GM19351 (cell line): ENCODE results near the gene PAK4.
"Not testable (repeated sequence)": the region's sequence is repeated elsewhere in the genome, so short reads cannot be mapped to it uniquely, and the experiment has no call there.

Source experiments
- ATAC-seq: cut with Tn5 transposase; IDR thresholded peaks from one replicate; pipeline ENCODE4 v1.9.1; 2021; ENCODE audit warnings: mild to moderate bottlenecking, moderate library complexity; ENCODE audit not compliant: unreplicated experiment

The PAK4 gene

DNA sequence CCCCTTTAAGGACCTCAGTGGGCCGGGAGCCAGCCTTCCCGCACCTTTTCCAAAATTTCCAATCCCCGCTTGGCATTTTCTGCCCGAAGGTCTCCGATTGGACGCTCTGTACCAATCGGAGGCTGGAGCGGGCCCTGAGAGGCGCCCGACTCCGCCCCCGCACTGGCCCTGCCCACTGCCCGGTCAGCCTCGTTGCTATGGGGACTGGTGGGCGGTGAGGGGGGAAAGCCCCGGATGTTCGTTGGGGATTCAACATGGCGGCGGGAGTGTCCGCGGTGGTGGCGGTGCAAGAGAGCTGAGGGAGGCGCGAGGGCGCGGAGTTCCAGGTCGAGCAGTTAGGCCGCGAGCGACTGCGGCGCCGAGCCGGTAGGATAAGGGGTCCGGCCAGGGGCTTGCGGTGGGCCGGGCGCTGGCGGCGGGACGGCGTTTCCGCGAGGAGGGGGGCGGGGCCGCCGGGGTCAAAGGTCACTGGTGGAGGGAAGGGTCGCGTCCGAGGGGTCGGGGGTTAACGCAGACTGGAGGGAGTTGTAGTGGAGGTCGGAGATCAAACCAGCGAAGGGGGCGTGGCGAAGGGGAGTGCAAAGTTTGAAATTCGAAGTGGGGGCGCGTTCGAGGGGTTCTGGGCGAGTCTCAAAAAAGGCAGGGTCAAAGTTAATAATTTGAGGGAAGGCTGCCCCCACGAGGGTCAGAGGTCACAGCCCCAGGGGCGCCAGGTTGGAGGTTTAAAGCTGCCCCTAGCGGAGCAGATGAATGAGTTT is at the start of gene PAK4:
Gene PAK4, plus strand, starts transcription at position 233 of the 758 bp plus-strand sequence. CDS start 43,768 bp downstream, outside the sequence.
- peak; percentile 96 for ATAC-seq

GRCh38 chr19:39077323-39077722 is 48.3 kb upstream of the PAK4 start:
- no peak for ATAC-seq

GRCh38 chr19:39078436-39079200 is 47.0 kb upstream of the PAK4 start:
- no peak for ATAC-seq

DNA sequence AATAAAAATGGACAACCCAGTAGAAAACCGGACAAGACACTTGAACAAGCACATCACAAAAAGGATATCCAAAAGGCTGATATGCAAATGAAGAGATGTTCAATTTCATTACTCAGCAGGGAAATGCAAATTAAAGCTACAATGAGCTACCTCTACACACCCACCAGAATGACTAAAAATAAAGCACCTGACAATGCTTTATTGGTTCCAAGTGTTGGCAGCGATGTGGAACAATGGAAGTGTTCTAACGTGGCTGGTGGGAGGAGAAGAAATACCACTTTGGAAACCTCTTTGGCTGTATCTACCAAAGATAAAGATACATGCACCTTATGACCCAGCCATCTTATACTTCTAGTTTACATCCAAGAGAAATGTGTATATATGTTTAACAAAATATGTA is 45.2 kb upstream of the PAK4 start:
- no peak for ATAC-seq

DNA sequence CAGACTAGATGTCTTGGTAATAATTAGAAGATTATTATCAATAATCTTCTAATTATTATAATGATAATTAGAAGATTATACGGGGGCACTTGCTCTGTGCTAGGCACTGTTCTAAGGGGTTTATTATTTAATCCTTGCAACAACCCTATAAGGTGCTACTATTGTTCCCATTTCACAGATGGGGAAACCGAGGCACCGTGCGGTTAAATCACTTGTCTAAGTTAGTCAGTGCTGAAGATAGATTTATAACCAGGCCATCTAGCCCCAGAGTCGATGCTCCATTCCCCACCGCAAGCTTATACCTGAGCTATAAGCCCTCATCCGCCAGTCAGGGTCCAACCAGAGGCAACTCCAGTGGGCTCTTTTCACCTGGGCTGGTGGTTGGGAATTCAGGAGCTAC is 43.4 kb upstream of the PAK4 start:
- no peak for ATAC-seq

GRCh38 chr19:39082745-39083598 is 42.6 kb upstream of the PAK4 start:
- no peak for ATAC-seq

DNA sequence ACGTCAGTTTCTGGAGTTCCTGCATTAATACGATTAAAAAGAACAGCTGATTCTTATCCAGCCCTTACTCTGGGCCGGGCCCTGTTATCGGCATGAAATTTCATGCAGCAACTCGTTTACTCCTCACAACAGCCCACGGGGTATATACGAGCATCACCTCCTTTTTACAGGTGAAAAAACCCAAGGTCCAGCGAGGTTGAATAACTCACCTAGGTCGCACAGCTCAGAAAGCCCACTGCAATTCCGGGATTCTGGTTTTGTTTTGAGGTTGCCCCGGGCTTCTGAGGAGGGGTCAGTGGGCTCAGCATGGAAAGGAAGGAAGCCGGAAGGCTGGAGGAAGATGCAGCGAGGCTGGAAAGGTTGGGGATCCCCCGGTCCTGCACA is 42.0 kb upstream of the PAK4 start:
- ATAC-seq = no peak

DNA sequence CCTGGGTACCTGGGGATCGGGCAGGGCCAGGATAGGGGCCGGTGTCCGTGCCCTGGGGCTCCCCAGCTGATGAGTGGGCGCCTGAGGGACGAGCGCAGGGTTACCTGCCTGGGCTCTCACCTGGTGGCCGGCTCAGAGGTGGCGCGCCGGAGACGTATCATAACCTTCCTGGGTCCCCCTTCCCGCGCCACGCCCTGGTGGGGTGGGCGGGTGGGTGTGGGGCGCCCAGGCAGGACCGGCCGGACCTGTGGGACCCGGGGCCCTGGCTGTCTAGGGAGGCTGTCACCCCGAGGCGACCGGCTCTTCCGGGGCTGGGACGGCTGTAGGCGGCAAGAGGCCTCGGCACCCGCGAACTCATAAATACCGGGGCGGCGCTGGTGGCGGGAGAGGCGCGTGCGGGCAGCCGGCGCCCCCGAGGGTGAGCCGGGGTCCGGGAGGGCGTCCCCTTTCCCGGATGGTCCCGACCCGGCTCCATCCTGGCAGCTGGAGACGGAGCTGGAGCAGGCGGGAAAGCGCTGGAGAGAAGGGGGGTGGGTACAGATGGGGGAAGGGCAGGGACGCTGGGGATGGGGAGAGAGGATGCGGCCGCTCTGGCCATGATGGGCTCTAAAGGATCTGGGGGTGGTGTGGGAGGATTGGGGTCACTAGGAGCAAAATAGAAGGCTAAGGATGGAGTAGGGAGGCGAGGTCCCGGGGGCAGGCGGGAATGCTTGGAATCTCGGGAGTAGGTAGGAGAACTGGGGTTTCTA is 41.4 kb upstream of the PAK4 start, which contains the start of gene ACP7:
Gene ACP7, plus strand, starts transcription at position 386 of the 749 bp plus-strand sequence. CDS start 902 bp downstream, outside the sequence.
- ATAC-seq = no peak

- ATAC-seq = no peak
Measured at GRCh38 chr19:39084732-39085080, 40.9 kb upstream of the PAK4 start.

- no peak for ATAC-seq
Measured at GRCh38 chr19:39085392-39085791, 40.2 kb upstream of the PAK4 start.

GRCh38 chr19:39086386-39086785 is 39.2 kb upstream of the PAK4 start:
- no peak for ATAC-seq

DNA sequence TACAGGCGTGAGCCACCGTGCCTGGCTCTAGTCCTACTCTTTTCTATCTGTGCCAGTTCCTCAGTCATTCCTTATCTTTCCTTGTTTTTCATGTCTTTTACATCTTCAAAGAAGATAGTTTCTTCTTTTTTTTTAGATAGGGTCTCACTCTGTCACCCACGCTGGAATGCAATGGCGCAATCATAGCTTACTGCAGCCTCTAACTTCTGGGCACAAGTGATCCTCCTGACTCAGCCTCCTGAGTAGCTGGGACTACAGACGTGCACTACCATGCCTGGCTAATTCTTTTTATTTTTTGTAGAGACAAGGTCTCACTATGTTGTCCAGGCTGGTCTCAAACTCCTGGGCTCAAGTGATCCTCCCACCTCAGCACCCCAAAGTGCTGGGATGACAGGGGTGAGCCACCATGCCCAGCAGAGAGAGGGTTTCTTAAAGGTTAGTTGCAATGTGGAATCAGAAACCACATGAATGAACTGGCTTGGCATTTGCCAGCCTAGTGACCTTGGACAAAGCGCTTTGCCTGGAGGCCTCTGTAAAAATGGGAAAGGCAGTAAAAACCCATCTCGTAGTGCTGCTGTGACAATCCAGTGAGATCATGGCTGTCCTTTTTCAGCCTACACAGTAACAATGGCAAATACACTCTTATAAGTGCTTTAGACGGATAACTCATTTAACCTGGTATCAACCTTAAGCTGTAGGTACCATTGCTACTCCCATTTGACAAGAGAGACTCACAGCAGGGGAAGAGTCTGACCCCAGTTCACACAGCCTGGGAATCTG is 37.5 kb upstream of the PAK4 start:
- ATAC-seq = no peak

- not testable (repeated sequence) for ATAC-seq
Measured at GRCh38 chr19:39090016-39090415, 35.6 kb upstream of the PAK4 start.

- no peak for ATAC-seq
Measured at GRCh38 chr19:39090881-39091280, 34.7 kb upstream of the PAK4 start.

DNA sequence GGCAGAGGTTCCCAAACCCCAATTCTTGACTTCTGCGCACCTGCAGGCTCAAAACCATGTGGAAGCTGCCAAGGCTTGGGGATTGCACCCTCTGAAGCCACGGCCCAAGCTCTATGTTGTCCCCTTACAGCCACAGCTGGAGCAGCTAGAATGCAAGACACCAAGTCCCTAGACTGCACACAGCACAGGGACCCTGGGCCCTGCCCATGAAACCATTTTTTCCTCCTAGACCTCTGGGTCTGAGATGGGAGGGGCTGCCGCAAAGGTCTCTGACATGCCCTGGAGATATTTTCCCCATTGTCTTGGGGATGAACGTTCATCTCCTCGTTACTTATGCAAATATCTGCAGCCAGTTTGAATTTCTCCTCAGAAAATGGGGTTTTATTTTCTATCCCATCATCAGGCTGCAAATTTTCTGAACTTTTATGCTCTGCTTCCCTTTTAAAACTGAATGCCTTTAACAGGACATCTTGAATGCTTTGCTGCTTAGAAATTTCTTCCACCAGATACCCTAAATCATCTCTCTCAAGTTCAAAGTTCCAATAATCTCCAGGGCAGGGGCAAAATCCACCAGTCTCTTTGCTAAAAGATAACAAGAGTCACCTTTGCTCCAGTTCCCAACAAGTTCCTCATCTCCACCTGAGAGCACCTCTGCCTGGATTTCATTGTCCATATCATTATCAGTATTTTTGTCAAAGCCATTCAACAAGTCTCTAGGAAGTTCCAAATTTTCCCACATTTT is 29.6 kb upstream of the PAK4 start:
- ATAC-seq = not testable (repeated sequence)

- no peak for ATAC-seq
Measured at GRCh38 chr19:39097299-39097698, 28.3 kb upstream of the PAK4 start.

DNA sequence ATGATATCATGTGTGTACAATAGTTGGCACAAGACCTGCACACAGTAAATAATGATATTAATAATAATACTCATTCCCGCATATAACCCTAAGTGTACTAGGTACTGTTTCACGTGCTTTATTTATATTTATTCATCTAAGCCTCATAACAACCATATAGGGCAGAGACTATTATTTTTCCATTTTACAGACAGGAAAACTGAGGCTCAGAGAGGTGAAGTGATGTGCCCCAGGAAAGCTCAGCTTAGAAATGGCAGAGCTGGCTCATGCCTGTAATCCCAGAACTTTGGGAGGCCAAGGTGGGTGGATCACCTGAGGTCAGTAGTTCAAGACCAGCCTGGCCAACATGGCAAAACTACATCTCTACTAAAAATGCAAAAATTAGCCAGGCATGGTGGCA is 27.9 kb upstream of the PAK4 start:
- no peak for ATAC-seq

GRCh38 chr19:39098365-39099269 is 27.0 kb upstream of the PAK4 start:
- no peak for ATAC-seq
